RWPE1 (cell line): ENCODE data around the gene SLC16A8.

ENCODE experiments used
- CTCF ChIA-PET: fragments of 350-600 bp; sonication (Branson Sonifier 250); formaldehyde crosslinking; extraction: SDS; loops from one replicate; lab custom pipeline; 2021; lab: Yijun Ruan, JAX
- POLR2A ChIA-PET: fragments of 400-600 bp; formaldehyde crosslinking; extraction: SDS; loops from one replicate; lab custom pipeline; 2020; ENCODE audit warnings: antibody characterized with exemption; ENCODE audit not compliant: low non-redundant PET; lab: Yijun Ruan, JAX
- DNase-seq: peaks from one replicate; pipeline ENCODE4 v3.0.0; 2012; ENCODE audit warnings: low spot score
- H3K27ac ChIP-seq: fragments of 450-650 bp; 2 replicates; pipeline ENCODE4 v1.5.1; 2017
- TF ChIP-seq, protein P1 (sequence below): fragments of 450-650 bp; conservative IDR thresholded peaks from 2 replicates; pipeline ENCODE4 v1.5.1; 2017; ENCODE audit warnings: low read depth, mild to moderate bottlenecking

SLC16A8 gene

DNA sequence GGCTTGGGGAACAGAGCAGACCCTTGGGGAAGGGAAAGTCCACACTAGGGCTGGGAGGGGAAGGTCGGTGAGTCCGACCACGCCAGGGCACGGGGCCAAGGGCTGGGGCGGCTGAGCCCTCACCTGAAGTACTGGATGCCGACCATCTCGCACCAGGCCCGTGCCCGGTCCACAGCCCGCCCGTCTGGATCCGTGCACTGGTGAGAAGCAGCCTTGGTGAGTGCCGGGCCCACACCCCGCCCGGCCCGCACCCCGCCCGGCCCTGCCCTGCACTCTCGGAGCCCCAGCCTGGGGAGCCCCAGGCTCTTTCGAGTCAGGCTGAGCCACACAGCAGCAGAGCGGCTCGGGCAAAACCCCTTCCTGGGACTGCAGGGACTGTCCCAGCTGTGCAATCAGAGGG lies 28.4 kb upstream of the SLC16A8 start:
- ChIA-PET CTCF (no interaction called here), POLR2A (no interaction called here)
- TF ChIP-seq, protein P1, sequence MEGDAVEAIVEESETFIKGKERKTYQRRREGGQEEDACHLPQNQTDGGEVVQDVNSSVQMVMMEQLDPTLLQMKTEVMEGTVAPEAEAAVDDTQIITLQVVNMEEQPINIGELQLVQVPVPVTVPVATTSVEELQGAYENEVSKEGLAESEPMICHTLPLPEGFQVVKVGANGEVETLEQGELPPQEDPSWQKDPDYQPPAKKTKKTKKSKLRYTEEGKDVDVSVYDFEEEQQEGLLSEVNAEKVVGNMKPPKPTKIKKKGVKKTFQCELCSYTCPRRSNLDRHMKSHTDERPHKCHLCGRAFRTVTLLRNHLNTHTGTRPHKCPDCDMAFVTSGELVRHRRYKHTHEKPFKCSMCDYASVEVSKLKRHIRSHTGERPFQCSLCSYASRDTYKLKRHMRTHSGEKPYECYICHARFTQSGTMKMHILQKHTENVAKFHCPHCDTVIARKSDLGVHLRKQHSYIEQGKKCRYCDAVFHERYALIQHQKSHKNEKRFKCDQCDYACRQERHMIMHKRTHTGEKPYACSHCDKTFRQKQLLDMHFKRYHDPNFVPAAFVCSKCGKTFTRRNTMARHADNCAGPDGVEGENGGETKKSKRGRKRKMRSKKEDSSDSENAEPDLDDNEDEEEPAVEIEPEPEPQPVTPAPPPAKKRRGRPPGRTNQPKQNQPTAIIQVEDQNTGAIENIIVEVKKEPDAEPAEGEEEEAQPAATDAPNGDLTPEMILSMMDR, result no peak
- DNase-seq, result no peak
- H3K27ac ChIP-seq, result peak overlapping the region; percentile 19

DNA sequence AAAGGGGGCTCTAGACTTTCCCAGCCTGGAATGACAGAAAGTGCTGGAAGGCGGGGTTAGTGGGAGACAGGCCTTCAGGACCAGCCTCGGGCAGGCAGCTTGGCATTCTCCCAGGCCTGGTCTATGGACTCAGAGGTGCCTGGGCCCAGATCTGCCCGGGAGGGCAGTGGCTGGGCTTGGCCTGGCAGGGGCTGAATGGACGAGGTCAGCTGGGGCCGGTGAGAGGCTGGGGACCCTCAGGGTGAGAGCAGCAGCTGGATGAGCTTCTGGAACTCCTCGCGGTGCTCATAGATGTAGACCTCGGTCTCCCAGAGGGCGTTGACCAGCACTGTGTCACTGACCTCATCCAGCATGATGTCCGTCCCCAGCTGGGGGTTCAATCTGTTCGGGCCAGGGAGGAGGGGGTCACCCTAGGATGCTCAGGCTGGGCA lies 28.0 kb upstream of the SLC16A8 start:
- CTCF ChIA-PET, result no interaction called here
- DNase-seq, result no peak
- POLR2A ChIA-PET, result no interaction called here
- TF ChIP-seq, protein P1, result no peak
- peak overlapping the region; percentile 76 for H3K27ac ChIP-seq

DNA sequence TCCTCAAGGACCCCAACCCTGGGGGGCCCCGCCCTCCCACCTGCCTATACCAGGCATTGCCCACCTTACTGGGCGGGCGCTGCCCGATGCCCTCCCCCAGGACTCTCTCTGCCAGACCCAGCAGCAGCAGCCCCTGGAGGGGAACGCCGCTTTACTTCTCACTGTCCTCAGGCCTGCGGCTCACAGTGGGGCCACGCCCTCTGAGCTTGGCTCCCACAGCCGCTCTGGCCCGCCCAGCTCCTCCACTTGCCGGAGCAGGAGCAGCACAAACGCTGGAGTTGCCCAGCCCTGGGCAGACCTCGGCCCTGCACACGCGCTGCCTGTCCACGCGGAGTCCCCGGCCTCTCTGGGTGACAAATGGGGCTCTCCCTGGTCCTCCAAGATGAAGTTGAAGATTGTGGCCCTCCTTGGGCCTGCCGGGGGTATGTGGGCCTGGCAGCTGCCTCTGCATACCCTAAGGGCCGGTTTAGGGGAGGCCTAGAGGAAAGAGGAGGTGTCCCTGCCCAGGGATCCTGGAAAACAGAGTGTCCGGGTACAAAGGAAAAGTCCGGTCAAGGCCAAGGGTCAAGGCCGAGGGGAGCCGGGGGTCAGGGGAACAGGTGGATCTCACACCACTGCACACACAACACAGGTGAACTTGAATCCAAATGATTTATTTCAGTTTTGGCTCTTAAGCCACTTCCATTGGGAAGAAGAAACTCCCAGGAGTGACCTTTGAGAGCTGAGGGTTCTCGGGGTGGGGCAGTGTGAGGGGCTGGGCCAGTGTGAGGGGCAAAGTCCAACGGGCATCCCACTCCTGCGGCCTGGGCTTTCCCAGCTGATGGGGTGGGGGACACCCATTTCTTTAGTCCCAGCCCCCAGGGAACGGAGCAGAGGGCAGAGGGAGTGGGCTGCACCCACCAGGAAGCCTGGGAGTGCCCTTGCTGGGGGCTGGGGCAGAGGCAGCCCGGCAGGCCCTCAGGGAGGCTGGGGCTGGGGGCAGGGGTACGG lies 27.2 kb upstream of the SLC16A8 start:
- ChIA-PET POLR2A (no interaction called here), CTCF (interaction anchor here (0.6 to 0.7 kb wide), 2 partner anchors 13 to 607 kb away, joined by 3 read pairs; no protein-coding TSS in a partner anchor)
- peak; percentile 14 for DNase-seq
- peak overlapping the region; percentile 76 for H3K27ac ChIP-seq
- TF ChIP-seq, protein P1, result no peak

DNA sequence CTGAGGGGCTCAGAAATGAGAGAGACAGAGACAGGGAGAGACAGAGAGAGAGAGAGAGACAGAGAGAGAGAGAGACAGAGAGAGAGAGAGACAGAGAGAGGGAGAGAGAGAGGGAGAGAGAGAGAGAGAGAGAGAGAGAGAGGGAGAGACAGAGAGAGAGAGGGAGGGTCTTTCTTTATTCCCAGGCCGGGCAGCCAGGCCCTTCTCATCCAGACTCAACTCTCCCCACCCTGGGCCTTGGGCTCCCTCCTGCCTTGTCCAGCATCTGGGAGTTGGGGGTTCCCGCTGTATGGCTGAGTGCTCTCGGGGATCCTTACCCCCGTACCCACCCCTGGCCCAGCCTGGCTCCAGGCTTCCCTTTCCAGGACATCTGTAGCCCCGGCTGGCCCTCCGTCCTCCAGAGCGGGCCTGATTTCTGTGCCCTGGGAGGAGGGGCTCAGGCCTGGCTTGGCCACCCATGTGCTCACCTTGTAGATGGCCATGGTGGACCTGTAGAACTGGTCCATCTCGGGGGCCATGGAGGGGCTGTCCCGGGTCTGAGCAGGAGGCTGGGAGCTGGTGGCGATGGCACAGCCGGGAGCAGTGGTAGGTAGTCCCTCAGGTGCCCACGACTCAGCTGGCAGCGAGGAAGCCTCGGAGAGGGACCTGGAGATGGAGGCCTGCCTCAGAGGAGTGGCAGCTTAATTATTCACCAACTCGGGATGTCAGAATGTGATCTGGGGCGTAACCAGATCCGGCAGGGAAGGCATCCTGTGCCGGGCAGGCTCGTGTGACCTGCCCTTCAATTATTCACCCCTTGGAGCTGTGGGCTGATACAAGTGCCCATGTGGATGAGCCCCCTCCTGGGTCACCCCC lies 26.3 kb upstream of the SLC16A8 start, which contains the start of gene BAIAP2L2:
BAIAP2L2 (minus strand) TSS at position 677 of the 855 bp plus-strand sequence; CDS start at position 518, 159 bp downstream.
- TF ChIP-seq, protein P1, result no peak
- DNase-seq, result peak; percentile 38
- ChIA-PET POLR2A (no interaction called here), CTCF (interaction anchor here (0.6 to 0.7 kb wide), 2 partner anchors 14 to 608 kb away, joined by 3 read pairs; no protein-coding TSS in a partner anchor)
- H3K27ac ChIP-seq, result peak within 1 kb of the TSS; percentile 76

DNA sequence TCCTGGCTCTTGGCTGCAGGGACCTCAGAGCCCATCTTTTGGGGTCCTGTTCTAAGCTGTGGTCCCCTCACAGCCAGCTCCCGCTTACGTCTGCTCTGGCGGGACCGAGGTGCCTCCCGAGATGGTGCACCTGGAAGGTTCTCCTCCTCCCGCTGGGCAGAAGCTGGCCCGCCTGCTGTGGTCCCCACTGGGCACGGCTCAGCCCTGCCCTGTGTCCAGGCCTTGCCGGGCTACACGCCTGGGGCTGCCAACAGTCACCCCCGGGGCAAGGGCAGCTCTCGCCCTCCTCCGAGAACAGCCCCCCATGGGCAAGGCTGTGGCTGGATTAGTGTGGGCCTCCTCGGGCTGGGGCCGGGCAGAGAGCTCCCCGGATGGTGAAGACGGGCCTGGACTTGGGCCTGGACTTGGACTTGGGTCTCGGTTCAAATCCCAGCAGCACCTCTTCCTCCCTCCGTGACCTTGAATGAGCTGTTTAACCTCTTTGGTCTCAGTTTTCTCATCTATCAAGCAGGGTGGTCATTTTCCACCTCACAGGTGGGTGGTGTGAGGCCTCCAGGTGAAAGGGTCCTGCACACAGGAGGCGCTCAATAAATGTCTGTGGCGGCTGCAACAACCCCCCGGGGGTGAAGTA lies 25.5 kb upstream of the SLC16A8 start:
- no peak for DNase-seq
- POLR2A ChIA-PET, result no interaction called here
- CTCF ChIA-PET, result no interaction called here
- peak overlapping the region; percentile 67 for H3K27ac ChIP-seq
- TF ChIP-seq, protein P1, result no peak
